SIG-M5 treated with dmso at 0.1 percent for 504 hours (cell line): ENCODE data around the gene CEP78.
"Not testable (repeated sequence)": the region's sequence is repeated elsewhere in the genome, so short reads cannot be mapped to it uniquely, and the experiment has no call there.

Experiments used
- DNase-seq: peaks from one replicate; lab custom pipeline; 2025; ENCODE audit not compliant: unreplicated experiment; lab: John Stamatoyannopoulos, UW

The CEP78 gene

GRCh38 chr9:78235256-78235761 is 566 bp upstream of the CEP78 start:
- no peak for DNase-seq

GRCh38 chr9:78236551-78236910 is 656 bp downstream of the CEP78 start:
- no peak for DNase-seq

GRCh38 chr9:78238046-78239038 is 2.5 kb downstream of the CEP78 start:
- DNase-seq = no peak

GRCh38 chr9:78239506-78239905 is 3.6 kb downstream of the CEP78 start:
- DNase-seq = peak; percentile 13

- DNase-seq = no peak
Observed at GRCh38 chr9:78242041-78242440, 6.2 kb downstream of the CEP78 start.

GRCh38 chr9:78243130-78243529 is 7.3 kb downstream of the CEP78 start:
- no peak for DNase-seq

GRCh38 chr9:78245401-78245800 is 9.5 kb downstream of the CEP78 start:
- DNase-seq = no peak

GRCh38 chr9:78248635-78249034 is 12.8 kb downstream of the CEP78 start:
- peak; percentile 27 for DNase-seq

- DNase-seq = no peak
Observed at GRCh38 chr9:78249542-78249941, 13.7 kb downstream of the CEP78 start.

GRCh38 chr9:78252616-78253015 is 16.7 kb downstream of the CEP78 start:
- no peak for DNase-seq

GRCh38 chr9:78253285-78253684 is 17.4 kb downstream of the CEP78 start:
- DNase-seq = no peak

- peak; percentile 15 for DNase-seq
Observed at GRCh38 chr9:78261403-78262001, 25.6 kb downstream of the CEP78 start.

GRCh38 chr9:78262655-78263054 is 26.8 kb downstream of the CEP78 start:
- DNase-seq = no peak

GRCh38 chr9:78267889-78268288 is 32.0 kb downstream of the CEP78 start:
- no peak for DNase-seq

GRCh38 chr9:78269784-78270183 is 33.9 kb downstream of the CEP78 start:
- no peak for DNase-seq

GRCh38 chr9:78272307-78272706 is 36.4 kb downstream of the CEP78 start:
- DNase-seq = no peak

GRCh38 chr9:78273761-78274160 is 37.9 kb downstream of the CEP78 start:
- DNase-seq = no peak

GRCh38 chr9:78278177-78278777 is 42.4 kb downstream of the CEP78 start:
- DNase-seq = peak; percentile 82

- no peak for DNase-seq
Observed at GRCh38 chr9:78278801-78279200, 42.9 kb downstream of the CEP78 start.

- no peak for DNase-seq
Observed at GRCh38 chr9:78280982-78281668, 45.2 kb downstream of the CEP78 start.

GRCh38 chr9:78284181-78284580 is 48.3 kb downstream of the CEP78 start:
- DNase-seq = not testable (repeated sequence)
